ENCODE measurements around the gene VSTM2B.

The VSTM2B gene

DNA sequence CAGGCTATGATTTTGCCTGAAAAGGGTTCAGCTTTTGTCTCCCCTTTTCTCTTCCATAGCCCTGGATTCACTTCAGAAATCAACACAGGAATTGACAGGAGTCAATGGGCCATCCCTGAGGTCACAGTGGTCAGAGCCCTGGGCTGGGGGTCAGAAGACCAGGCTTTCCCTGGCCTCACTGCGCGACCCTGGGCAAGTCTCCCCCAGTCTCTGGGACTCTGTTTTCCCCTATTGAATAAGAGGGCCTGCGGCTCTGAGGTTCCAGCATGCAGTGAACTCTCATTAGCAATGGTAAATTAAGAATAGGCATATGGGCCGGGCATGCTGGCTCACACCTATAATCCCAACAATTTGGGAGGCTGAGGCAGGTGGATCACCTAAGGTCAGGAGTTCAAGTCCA, 30.7 kb upstream of the VSTM2B start:
- H3K4me3 ChIP-seq = no peak overlapping the region
- H3K27ac ChIP-seq = no peak overlapping the region

DNA sequence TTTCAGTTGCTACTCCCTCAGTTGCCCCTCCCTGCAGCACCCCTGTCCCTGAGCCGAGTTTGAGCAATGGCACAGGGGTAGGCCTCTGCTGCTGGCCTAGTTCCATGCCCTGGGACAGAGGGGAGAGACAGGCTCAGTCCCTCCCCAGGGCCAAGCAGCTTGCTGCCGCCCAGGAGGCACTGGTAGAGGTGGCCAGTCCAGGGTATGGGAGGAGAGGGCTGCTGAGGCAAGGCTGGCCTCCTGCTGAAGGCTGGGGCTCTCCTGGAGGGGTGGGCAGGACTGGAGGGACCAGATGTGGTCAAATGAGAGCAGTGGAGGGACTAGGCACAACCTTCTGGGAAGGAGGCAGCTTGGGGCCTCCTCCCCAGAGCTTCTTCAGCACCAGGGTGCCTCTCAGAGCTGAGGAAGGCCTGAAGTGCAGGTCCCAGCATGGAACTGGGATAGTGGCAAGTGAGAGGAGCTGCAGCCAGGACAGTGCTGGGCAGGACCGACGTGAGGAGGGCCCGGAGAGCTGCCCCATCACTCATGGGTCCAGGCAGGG, 29.8 kb upstream of the VSTM2B start:
- no peak overlapping the region for H3K27ac ChIP-seq

DNA sequence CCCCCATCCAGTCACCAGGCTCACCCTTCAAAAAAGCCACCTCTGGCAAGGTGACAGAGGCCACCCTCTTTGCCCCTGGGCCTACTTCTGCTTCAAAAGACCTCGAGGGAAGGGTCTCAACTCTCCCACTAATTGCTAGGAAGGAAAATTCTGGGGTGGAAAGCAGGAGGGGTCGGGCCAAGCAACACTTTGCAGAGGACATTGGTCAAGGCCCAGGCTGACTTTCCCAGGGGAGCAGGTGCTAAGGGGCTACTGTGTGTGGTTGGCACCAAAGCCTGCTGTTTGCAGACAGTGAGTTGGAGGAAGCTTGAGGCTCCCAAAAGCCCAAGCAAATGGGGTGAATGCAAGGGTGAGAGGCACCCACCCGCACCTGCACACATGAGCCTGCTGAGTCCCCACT, 28.6 kb upstream of the VSTM2B start:
- Histone ChIP-seq H3K27ac (no peak overlapping the region), H3K4me3 (no peak overlapping the region)

More for the DNA sequence above, 29.8 kb upstream of the VSTM2B start:
- H3K4me3 ChIP-seq = no peak overlapping the region

DNA sequence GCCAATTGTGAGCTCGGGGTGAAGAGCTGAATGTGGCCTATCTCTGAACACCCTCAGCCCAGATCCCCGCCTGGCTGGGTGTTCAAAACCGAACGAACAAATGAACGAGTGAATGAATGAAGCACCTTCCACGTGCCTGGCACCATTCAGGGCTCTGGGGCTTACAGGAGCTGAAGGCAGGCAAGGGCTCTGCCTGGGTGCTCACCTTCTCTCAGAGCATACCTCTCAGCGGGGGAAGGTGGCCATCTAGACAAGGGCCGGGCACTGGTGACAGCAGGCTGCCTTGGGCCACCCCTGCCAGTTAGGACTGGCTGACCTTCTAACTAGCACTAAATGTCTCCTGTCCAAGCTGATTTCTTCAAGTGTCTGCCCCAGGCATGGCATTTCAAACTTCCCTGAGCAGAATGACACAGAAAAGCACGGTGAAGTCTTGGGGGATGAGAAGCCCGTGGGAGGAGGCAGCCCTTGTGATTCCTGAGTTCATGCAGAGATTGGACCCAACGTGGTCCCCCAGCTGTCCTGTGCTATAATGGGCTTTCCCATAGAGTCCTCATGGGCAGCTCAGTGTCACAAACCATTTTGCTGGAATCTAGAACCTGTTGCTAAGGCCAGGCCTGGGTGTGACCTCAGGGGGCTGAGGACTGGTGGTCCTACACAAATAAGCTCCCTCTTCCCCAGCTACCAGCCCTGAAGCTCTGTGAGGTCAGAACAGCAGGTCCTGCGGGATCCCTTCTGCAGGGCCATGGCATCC, 27.9 kb upstream of the VSTM2B start:
- no peak overlapping the region for H3K27ac ChIP-seq
- no peak overlapping the region for H3K4me3 ChIP-seq

DNA sequence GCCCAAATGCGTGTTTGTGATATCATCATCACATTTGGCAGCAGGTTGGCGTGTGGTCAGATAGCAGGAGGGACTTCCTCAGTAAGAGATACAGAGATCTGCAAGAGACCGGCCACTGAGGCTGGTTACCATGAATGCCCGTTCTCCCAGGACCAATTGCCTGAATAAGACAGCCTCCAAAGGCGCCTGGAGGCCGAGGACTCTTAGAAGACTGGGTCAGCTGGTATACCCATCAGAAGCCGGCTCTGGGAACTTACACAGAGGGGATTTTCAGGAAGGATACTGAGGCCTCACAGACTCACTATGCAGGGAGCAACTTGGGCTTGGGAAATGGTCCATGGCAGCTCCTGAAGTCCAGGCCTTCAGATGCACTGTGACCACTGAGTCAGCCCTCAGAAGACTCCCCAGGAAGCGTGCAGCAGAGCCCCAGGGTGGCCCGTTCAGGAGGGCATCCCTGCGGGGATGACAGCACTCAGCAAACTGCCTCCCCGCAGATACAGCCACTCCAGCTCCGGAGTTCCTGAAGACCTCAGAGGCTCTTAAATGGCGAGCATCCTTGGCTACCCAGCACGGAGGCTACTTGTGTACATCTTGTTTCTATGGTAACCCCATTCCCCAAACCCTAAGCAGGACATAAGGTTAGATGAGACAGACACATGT, 26.4 kb upstream of the VSTM2B start:
- H3K27ac ChIP-seq = no peak overlapping the region

DNA sequence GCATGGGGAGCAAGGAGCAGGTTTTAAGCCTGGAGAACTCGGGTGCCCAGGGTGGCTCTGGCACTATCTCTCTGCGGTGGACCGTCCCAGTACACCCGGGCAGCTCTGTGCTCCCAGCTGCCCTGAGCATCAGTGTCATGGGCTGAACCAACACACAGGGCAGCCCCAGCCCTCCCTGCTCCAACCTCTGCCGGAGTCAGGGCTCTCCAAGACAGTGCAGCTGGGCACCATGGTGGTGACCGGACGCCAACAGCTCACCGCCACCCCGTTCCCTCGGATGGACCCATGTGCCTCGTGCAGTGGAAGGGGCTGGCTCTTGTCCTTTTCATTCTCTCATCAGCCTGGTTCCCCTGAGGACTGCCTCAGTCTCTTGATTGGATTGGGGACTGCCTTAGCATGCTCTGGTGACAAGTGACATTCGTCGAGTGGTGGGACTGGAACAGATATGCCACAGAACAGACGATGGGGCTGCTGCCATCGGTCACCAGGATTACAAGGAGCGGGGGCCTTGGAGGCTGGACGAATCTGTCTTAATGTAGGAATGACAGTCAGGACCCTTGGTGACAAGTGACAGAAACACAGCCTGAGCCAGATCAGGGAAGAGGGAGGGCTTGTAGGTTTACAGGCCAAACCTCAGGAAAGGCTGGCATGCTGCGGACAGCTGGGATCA, 25.7 kb upstream of the VSTM2B start:
- no peak overlapping the region for H3K4me3 ChIP-seq
- no peak overlapping the region for H3K27ac ChIP-seq

More for the DNA sequence above, 26.4 kb upstream of the VSTM2B start:
- no peak overlapping the region for H3K4me3 ChIP-seq

DNA sequence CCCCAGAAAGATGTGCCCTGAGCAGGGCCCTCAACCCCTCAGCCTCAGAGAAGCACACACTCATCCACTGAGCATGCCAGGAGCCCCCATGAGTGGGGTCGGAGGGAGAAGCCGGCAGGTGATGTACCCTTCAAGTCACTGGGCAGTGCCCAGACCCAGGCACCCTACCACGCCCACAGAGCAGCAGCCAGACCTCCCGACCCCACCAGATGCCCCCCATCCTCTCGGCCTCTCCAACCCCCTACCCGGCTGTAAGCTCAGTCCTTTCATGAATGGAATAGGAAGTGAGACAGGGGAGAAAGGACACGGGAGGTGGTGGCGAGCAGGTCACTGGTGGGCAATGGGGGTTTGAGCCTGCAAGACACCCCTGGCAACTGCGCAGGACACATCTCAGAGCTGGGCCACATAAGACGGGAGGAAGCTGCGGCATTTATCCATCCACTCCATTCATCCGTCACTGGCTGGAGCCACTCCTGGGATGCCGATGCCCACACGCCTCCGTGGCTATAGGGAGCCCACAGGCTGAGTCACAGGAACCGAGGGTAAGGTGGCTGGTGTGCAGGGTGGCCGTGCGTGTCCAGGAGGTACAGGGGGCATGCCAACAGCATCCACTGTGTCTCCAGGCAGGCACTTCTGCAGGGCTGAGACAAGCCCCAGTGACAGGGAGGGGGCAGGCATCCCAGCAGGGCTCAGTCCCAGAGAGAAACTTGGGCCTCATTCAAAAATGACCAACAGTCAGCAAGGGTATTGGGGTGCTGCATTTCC, 23.8 kb upstream of the VSTM2B start:
- no peak overlapping the region for H3K4me3 ChIP-seq
- H3K27ac ChIP-seq = no peak overlapping the region

DNA sequence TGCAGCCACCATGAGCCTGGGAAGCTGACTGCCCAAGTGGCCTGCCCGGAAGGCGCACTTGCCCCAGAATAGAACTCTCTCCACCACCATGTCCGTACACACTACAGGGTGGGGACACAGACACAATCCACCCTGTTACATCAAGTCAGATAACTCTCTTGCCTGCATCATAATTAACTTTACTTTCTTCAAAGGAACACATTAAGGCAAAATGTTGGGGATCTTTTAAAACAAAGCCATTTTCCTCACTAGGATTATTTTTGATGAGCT, 23.3 kb upstream of the VSTM2B start:
- Histone ChIP-seq H3K27ac (no peak overlapping the region), H3K4me3 (no peak overlapping the region)

DNA sequence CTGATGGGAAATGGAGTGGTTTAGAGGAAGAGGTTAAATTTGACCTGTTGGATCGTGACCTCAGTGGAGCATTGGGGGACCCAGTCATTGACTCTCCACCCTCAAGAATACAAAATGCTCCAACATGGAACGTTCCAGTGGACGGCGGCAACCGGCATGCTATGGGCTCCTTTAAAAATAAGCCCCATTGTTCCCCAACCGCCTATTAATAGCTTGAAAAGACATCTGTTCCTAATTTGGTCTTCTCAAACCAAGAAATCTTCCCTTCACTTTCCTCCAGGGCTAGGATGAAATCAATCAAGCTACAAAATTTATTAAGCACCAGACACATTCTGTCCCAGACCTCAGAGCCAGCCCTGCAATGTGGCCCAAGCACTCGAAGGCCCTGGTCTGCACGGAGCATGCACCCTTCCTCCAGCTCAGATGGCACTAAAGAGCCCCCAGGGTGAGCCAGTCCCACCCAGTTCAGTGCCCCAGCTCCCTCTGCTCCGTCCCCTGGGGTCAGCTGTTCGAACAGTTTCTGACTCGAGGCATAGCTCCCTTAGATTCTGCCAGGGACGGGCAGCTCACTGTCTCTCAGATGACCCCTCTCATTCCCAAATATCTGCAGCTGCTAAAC, 22.5 kb upstream of the VSTM2B start:
- H3K27ac ChIP-seq = no peak overlapping the region
- no peak overlapping the region for H3K4me3 ChIP-seq

DNA sequence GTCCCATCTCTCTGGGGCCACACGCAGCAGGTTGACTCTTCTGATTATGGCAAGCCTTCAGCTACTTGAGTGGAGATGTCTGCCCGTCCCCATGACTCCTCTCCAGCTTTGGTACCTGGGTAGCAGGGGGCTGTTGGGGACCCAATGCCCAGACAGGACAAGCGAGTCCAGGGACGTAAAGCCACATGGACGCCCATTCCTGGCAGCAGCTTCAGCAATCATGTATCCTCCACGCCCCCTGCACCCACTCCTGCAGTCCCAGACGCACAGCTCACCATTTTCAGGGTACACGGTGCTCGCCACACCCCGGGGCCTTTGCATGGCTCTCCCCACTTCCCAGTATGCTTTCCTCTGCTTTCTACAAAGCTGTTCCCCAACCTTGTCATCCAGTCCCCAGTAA, 22.0 kb upstream of the VSTM2B start:
- no peak overlapping the region for H3K27ac ChIP-seq
- H3K4me3 ChIP-seq = no peak overlapping the region

DNA sequence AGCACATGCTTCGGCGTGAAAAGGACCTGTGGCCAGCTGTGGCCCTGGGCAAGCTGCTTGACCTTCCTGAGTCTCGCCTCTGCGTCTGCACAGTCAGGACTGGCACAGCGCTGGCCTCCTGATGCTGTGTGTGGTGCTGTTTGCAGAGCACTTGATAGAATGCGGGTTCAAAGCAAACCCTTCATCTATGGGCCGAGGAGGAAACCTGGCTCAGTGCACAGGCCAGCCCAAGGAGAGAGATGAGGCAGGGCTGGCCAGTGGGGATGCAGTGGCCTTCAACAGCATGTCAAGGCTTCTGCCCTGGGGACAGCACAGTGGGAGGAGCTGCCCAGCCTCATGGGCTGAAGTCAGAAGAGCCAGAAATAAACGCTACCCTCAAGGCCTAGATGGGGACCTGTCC, 21.3 kb upstream of the VSTM2B start:
- no peak overlapping the region for H3K27ac ChIP-seq
- no peak overlapping the region for H3K4me3 ChIP-seq

DNA sequence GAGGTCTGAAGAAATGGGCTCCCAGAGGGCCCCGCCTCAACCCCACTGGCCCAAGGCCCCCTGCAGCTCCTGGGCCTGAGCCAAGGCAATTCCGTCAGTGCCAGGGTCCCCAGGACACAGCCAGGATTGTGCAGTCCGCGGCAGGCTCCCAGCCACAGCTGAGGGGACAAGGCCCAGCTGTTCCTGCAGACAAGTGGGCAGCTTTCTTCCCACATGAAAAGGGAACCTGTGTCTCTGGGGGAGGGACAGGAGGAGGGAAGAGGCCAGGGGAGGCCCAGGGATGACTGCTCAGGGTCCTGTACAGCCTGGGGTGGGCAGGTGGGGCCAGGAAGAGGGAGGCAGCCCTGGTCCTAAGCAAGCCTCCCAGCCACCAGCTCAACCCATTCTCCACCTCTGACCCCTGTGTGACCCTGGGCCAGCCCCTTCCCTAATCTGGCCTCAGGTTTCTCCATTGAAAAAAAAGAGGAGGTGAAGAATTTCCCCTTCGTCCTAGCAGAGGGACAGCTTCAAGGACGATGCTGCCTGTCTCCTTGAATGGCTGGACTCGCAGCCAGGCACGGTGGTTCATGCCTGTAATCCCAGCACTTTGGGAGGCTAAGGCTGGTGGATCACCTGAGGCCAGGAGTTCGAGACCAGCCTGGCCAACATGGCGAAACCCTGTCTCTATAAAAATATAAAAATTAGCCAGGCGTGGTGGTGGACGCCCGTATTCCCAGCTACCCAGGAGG, 20.5 kb upstream of the VSTM2B start:
- Histone ChIP-seq H3K4me3 (no peak overlapping the region), H3K27ac (no peak overlapping the region)

DNA sequence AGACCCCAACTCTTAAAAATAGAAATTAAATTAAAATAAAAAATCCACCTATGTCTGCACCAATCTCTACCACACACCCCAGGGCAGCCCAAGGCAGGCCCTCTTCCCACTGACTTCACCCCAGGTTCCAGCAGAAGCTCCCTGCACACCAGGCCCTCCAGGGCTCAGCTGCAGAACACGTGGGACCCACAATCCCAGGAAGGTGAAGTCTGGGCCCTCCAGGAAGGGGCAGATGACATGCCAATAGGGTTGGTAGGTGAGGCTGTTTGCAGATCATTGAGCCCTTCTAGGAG, 19.2 kb upstream of the VSTM2B start:
- Histone ChIP-seq H3K4me3 (no peak overlapping the region), H3K27ac (no peak overlapping the region)

DNA sequence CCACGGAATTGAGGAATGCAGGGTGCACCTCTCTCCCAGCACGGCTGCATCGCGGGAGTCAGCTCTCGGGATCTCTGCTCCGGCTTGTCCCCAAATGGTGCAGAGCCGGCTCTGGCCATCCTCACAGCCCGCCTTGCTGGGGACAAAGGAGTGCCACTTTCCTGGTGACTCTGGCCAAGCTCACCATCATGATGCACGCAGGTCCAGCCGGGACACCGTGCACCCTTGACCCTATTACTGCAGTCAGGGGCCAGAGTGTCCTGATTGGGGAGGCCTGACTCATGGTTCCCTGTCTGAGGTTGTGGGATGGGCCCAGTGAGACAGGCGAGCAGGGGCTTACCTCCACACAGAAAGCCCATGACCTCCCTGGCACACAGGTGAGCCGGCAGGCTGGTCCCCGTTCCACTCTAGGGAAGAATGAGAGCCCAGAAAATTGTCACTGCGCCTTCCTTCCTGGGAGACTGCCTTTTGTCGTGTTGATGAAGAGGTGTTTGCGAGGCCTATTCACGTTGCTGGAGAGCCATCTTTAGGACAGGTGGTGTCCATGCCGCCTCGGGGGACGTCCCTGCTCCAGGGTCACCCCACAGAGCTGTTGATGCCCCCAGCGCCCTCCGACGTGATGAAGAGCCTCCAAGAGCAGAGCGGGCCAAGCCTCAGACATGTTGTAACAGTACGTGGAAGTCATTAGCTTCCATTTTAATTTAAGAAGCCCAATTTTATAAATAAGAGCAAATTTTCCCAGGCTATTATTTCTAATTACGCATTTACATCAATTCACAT, 18.5 kb upstream of the VSTM2B start:
- Histone ChIP-seq H3K27ac (no peak overlapping the region), H3K4me3 (no peak overlapping the region)

DNA sequence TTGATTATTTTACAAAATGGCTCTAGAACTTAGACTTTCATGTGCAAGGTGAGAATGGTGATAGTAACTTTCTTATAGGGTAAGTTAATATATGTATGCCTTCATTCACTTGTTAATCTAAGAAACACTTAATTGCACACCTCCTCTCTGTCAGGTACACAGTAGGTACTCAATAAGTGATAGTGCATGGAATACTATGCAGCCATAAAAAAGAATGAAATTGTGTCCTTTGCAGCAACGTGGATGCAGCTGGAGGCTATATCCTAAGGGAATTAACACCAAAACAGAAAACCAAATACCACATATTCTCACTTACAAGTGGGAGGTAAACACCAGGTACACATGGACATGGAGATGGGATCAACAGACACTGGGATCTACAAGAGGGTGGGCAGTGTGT, 17.6 kb upstream of the VSTM2B start:
- no peak overlapping the region for H3K27ac ChIP-seq

DNA sequence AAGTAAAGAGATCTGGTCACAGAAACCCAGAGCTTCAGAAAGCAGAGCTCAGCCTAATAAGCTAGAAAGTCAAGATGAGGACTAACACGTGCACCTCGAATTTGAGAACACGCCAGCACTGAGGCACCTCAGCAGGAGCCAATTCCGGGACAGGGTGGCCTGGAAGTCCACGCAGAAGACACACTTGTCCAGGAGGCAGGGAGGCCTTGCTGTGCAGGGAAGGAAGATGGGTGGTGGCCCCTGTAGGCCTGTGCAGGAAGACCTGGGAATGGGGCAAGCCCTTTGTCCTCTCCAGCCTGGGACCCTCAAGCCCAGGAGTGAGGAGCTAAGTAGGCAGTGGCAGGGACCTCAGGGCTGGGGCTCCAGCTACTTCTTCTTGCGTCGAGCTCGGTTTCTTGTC, 16.3 kb upstream of the VSTM2B start:
- H3K27ac ChIP-seq = no peak overlapping the region

More for the DNA sequence above, 17.6 kb upstream of the VSTM2B start:
- H3K4me3 ChIP-seq = no peak overlapping the region

DNA sequence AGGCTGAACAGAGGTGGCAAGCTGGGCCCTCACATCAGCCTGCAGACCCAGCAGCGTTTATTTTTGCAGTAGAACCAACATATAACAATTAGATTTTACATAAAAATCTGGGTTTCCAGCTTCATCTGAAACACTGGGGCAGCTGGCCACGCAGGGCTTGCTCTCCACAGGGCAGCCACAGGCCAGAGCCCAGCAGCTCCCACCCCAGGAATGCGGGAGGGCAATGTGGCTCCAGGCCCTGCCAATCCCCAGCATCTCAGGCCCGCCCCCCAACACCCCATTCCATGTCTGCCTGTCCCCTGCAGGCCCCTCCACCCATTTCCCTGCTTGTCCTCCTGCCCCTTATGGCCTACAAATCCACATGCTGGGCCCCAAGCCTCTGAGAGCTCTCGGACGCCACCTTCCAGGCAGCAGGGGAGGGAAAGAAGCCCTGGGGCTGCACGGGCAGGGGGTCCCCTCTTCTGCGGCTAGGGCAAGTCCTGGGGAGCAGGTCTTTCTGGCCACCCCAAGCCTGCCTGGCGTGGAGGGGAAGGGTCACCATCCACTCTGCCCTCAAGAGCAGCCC, 15.0 kb upstream of the VSTM2B start:
- no peak overlapping the region for H3K27ac ChIP-seq
- no peak overlapping the region for H3K4me3 ChIP-seq

More for the DNA sequence above, 16.3 kb upstream of the VSTM2B start:
- no peak overlapping the region for H3K4me3 ChIP-seq

DNA sequence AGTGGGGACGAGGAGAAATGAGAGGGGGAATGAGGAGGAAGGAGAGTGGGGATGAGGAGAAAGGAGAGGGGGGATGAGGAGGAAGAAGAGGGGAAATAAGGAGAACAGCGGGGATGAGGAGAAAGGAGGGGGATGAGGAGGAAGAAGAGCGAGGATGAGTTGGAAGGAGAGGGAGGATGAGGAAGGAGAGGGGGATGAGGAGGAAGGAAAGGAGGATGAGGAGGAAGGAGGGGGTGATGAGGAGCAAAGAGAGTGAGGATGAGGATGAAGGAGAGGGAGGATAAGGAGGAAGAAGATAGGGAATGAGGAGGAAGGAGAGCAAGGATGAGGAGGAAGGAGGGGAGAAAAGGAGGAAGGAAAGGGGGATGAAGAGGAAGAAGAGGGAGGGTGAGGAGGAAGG, 14.0 kb upstream of the VSTM2B start:
- H3K4me3 ChIP-seq = no peak overlapping the region
- no peak overlapping the region for H3K27ac ChIP-seq

Measured in skin epidermis (tissue), 12 donors.